ENCODE measurements around the gene RNF43.

Gene RNF43

DNA sequence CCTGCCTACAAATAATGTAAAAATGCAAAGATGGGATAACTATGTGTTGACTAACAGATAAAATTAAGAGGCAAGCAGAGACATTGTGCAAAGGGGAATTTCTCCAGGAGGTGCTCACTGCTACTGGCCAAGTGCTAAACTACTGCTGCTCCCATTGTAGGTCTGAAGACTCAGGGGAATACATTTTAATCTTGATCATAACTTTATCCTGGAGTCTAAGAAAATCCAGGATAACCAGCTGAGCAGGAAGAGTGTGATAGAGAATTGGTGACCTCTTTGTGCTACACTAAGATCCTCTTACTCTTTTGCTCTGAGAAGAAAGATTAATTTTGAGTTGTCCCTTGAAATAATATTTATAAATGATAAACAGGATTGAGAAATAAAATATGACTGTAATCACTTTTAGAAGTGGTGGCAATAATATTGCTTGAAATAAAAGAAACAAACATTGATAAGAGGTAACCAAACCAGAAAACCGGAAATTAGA is 5.9 kb downstream of the RNF43 start:
- no peak for DNase-seq (ENCODE audit: low read depth)
- TF ChIP-seq, protein P1, sequence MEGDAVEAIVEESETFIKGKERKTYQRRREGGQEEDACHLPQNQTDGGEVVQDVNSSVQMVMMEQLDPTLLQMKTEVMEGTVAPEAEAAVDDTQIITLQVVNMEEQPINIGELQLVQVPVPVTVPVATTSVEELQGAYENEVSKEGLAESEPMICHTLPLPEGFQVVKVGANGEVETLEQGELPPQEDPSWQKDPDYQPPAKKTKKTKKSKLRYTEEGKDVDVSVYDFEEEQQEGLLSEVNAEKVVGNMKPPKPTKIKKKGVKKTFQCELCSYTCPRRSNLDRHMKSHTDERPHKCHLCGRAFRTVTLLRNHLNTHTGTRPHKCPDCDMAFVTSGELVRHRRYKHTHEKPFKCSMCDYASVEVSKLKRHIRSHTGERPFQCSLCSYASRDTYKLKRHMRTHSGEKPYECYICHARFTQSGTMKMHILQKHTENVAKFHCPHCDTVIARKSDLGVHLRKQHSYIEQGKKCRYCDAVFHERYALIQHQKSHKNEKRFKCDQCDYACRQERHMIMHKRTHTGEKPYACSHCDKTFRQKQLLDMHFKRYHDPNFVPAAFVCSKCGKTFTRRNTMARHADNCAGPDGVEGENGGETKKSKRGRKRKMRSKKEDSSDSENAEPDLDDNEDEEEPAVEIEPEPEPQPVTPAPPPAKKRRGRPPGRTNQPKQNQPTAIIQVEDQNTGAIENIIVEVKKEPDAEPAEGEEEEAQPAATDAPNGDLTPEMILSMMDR (conservative IDR thresholded peaks at IDR 0.05; ENCODE audit: control insufficient read depth, insufficient read depth, low read depth, low read length): no peak
- H3K4me3 ChIP-seq (ENCODE audit: control insufficient read depth, low read depth, low read length): no peak overlapping the region

DNA sequence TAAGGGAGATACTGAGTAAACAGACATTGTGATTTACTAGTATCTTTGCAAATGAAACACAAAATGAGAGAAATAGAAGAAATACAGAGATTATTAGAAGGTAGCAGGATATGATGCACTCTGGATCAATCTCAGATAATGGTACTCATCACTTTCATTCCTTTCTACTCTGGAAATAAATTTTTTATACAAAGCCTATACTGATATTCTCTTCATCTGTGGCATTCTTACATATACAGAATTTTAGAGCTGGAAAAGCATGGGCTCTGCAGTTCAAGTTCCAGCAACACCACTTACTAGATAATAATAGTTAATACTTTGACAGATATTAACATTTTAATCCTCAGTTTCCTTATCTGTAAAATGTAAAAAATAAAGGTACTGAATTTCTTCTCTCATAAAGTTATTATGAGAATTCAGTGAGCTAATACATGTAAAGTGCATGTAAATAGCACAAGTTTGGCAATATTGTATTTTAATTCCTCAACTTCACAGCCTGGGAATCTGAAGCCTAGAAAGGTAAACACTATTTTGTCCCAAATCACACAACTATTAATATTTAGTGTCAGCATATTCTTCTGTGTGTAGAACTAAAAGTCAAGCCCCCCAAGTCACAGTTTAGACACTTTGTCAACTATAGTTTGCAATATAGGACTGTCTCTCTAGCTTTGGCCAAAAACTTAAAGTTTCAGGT is 6.5 kb downstream of the RNF43 start:
- no peak for DNase-seq (ENCODE audit: low read depth)
- H3K4me3 ChIP-seq (ENCODE audit: control insufficient read depth, low read depth, low read length): no peak overlapping the region
- TF ChIP-seq, protein P1 (conservative IDR thresholded peaks at IDR 0.05; ENCODE audit: control insufficient read depth, insufficient read depth, low read depth, low read length): no peak

DNA sequence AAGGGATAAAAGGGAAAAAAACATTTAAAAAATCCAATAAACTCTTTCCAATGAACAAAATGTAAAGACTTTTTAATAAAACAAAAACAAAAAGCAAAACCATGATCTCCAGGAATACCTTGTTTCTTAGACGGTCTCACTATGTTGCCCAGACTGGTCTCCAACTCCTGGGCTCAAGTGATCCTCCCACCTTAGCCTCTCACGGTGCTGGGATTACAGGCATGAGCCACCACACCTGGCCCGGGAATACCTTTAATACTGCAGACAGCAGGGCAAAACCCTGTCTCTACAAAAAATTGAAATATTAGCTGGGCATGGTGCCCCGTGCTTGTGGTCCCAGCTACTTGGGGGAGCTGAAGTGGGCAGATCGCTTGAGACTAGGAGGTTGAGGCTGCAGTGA is 7.9 kb downstream of the RNF43 start:
- DNase-seq (ENCODE audit: low read depth): no peak
- no peak overlapping the region for H3K4me3 ChIP-seq (ENCODE audit: control insufficient read depth, low read depth, low read length)
- TF ChIP-seq, protein P1 (conservative IDR thresholded peaks at IDR 0.05; ENCODE audit: control insufficient read depth, insufficient read depth, low read depth, low read length): no peak

DNA sequence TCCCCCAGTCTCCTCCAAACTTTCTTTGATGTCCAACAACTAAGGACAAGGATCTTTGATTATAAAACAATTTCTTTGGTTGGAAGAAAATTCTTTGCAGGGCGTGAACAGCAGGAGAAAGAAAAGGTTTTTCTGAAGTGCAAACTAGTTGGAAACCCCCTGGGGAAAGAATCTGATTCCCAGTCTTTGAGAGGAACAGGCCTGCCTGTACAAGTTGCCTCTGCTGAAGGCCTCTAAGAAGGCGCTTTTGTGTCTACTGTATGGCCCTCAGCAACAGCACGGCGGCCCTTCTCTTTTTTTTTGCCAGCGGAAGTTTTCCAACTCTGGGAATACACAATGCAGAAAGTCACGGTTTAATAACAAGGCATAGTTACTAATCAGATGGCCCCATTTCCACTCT is 14.0 kb downstream of the RNF43 start:
- no peak overlapping the region for H3K4me3 ChIP-seq (ENCODE audit: control insufficient read depth, low read depth, low read length)
- no peak for DNase-seq (ENCODE audit: low read depth)
- TF ChIP-seq, protein P1 (conservative IDR thresholded peaks at IDR 0.05; ENCODE audit: control insufficient read depth, insufficient read depth, low read depth, low read length): no peak

DNA sequence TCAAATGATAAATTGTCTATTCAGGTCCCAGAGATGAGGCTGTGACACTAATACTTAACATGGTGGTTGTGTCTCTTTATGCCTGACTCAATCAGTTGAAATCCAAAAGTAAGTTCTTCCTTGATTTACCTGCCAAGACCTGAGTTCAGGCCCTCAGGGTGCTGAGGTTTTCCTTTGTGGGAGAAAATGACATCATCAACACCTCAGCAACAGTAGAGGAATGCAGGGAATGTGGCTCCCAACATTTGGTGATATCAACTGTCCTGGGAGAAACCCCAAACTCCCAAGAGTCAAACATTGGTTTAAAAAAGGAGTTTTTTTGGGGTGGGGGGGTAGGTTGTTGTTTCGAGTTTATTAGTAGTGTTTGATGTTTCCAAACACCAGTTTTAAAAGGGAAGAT is 14.7 kb downstream of the RNF43 start:
- no peak for DNase-seq (ENCODE audit: low read depth)
- H3K4me3 ChIP-seq (ENCODE audit: control insufficient read depth, low read depth, low read length): no peak overlapping the region
- TF ChIP-seq, protein P1 (conservative IDR thresholded peaks at IDR 0.05; ENCODE audit: control insufficient read depth, insufficient read depth, low read depth, low read length): no peak

DNA sequence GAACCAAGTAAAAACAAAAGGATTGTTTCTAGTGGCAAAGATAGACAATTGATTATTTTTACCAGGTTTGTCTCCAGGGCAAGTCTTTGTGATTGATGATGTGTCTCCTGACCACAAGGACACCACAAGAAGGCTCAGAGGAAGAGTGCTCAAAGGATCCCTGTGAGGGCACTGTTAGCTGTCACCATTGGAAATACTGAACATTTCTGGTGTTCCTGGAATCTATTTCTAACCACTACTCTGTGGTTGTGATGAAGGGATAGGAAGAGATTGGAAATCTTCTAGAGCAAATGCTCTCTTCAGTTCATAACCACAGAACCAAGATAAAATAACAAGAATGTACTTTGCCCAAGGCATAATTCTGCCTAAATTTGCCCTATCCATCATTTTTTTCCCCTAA is 15.3 kb downstream of the RNF43 start:
- TF ChIP-seq, protein P1 (conservative IDR thresholded peaks at IDR 0.05; ENCODE audit: control insufficient read depth, insufficient read depth, low read depth, low read length): no peak

More for the DNA sequence above, 15.3 kb downstream of the RNF43 start:
- no peak for DNase-seq (ENCODE audit: low read depth)
- H3K4me3 ChIP-seq (ENCODE audit: control insufficient read depth, low read depth, low read length): no peak overlapping the region
